ENCODE data around the gene CADM2. TPM values are rescaled to one million over a fixed set of nuclear protein-coding genes. Genes with fewer than 3 reads are reported as not detected.

The CADM2 gene
- total RNA-seq, 1 experiment from 2014 or later = not detected

DNA sequence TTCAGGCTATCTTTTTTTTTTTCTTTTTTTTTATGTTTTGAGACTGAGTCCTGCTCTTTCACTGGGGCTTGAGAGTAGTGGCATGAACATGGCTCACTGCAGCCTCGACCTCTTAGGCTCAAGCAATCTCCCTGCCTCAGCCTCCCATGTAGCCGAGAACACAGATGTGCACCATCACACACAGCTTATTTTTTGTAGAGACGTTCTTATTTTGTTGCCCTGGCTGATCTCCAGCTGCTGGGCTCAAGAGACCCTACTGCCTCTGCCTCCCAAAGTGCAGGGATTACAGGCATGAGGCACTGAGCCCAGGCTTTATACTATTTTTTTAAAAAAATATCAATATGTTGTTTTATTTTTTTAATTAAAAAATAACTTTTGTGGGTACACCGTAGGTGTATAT, 467.3 kb downstream of the CADM2 start:
- no peak for ATAC-seq
- POLR2A ChIA-PET = no interaction called here

More for the DNA sequence above, 467.3 kb downstream of the CADM2 start:
- DNase-seq (ENCODE audit: low read depth, low spot score) = no peak
- no peaks in the 10 kb centered on the region for H3K27me3 ChIP-seq (ENCODE audit: insufficient read depth, low read length)
- TF ChIP-seq CEBPB (IDR thresholded peaks at IDR 0.05; ENCODE audit: low read depth) (no peak), SIN3A (IDR thresholded peaks at IDR 0.05; ENCODE audit: low read depth) (no peak), ZFX (IDR thresholded peaks at IDR 0.05) (no peak), SP1 (IDR thresholded peaks at IDR 0.05; ENCODE audit: low read depth) (no peak), RAD21 (IDR thresholded peaks at IDR 0.05; ENCODE audit: low read depth) (no peak), EZH2phosphoT487 (IDR thresholded peaks at IDR 0.05; ENCODE audit: borderline replicate concordance) (no peak), SRF (IDR thresholded peaks at IDR 0.05; ENCODE audit: low read depth) (no peak), CBX3 (IDR thresholded peaks at IDR 0.05; ENCODE audit: low read depth) (no peak), POLR2AphosphoS5 (IDR thresholded peaks at IDR 0.05; ENCODE audit: low read depth, low read length) (no peak), EZH2 (IDR thresholded peaks at IDR 0.05) (no peak), TCF7L2 (IDR thresholded peaks at IDR 0.05; ENCODE audit: borderline replicate concordance, extremely low read depth, insufficient read depth, insufficient read length) (no peak), JUND (IDR thresholded peaks at IDR 0.05) (no peak), ZNF274 (IDR thresholded peaks at IDR 0.05; ENCODE audit: low read depth, low read length) (no peak), POLR2A (IDR thresholded peaks at IDR 0.05; ENCODE audit: borderline replicate concordance, extremely low read depth, insufficient read depth, insufficient read length) (no peak), EGR1 (IDR thresholded peaks at IDR 0.05; ENCODE audit: low read depth) (no peak)
- TF ChIP-seq, protein P1, sequence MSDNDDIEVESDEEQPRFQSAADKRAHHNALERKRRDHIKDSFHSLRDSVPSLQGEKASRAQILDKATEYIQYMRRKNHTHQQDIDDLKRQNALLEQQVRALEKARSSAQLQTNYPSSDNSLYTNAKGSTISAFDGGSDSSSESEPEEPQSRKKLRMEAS (IDR thresholded peaks at IDR 0.05) = no peak
- TF ChIP-seq, protein P2, sequence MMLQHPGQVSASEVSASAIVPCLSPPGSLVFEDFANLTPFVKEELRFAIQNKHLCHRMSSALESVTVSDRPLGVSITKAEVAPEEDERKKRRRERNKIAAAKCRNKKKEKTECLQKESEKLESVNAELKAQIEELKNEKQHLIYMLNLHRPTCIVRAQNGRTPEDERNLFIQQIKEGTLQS (IDR thresholded peaks at IDR 0.05) = no peak
- TF ChIP-seq, protein P3, sequence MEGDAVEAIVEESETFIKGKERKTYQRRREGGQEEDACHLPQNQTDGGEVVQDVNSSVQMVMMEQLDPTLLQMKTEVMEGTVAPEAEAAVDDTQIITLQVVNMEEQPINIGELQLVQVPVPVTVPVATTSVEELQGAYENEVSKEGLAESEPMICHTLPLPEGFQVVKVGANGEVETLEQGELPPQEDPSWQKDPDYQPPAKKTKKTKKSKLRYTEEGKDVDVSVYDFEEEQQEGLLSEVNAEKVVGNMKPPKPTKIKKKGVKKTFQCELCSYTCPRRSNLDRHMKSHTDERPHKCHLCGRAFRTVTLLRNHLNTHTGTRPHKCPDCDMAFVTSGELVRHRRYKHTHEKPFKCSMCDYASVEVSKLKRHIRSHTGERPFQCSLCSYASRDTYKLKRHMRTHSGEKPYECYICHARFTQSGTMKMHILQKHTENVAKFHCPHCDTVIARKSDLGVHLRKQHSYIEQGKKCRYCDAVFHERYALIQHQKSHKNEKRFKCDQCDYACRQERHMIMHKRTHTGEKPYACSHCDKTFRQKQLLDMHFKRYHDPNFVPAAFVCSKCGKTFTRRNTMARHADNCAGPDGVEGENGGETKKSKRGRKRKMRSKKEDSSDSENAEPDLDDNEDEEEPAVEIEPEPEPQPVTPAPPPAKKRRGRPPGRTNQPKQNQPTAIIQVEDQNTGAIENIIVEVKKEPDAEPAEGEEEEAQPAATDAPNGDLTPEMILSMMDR (IDR thresholded peaks at IDR 0.05 in 2 of 3, conservative IDR thresholded peaks at IDR 0.05 in 1 of 3; ENCODE audit: borderline replicate concordance in 1 of 3, insufficient read depth in 1 of 3, low read depth in 2 of 3, low read length in 2 of 3) = no peak
- TF ChIP-seq, protein P4, sequence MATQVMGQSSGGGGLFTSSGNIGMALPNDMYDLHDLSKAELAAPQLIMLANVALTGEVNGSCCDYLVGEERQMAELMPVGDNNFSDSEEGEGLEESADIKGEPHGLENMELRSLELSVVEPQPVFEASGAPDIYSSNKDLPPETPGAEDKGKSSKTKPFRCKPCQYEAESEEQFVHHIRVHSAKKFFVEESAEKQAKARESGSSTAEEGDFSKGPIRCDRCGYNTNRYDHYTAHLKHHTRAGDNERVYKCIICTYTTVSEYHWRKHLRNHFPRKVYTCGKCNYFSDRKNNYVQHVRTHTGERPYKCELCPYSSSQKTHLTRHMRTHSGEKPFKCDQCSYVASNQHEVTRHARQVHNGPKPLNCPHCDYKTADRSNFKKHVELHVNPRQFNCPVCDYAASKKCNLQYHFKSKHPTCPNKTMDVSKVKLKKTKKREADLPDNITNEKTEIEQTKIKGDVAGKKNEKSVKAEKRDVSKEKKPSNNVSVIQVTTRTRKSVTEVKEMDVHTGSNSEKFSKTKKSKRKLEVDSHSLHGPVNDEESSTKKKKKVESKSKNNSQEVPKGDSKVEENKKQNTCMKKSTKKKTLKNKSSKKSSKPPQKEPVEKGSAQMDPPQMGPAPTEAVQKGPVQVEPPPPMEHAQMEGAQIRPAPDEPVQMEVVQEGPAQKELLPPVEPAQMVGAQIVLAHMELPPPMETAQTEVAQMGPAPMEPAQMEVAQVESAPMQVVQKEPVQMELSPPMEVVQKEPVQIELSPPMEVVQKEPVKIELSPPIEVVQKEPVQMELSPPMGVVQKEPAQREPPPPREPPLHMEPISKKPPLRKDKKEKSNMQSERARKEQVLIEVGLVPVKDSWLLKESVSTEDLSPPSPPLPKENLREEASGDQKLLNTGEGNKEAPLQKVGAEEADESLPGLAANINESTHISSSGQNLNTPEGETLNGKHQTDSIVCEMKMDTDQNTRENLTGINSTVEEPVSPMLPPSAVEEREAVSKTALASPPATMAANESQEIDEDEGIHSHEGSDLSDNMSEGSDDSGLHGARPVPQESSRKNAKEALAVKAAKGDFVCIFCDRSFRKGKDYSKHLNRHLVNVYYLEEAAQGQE (IDR thresholded peaks at IDR 0.05; ENCODE audit: low read depth) = no peak
- H4K20me1 ChIP-seq (ENCODE audit: insufficient read depth) = no peaks in the 10 kb centered on the region
- no peaks in the 10 kb centered on the region for H3K4me1 ChIP-seq (ENCODE audit: control insufficient read depth in 1 of 2, insufficient read depth in 2 of 2, low read length in 2 of 2)
- CTCF ChIA-PET = no interaction called here
- H3K9me3 ChIP-seq (ENCODE audit: control insufficient read depth in 1 of 2, insufficient read depth in 1 of 2, low read depth in 1 of 2, low read length in 2 of 2) = peaks cover 0 to 17% of the 10 kb centered on the region in 2 experiments; a peak in 2 of 4 replicates
- H3K27ac ChIP-seq (ENCODE audit: low read depth, low read length) = no peak overlapping the region
- H3K4me2 ChIP-seq (ENCODE audit: low read length) = no peak overlapping the region
- H3K9me2 ChIP-seq (ENCODE audit: insufficient read depth) = no peaks in the 10 kb centered on the region
- H2AFZ ChIP-seq (ENCODE audit: low read depth, low read length, poor library complexity, severe bottlenecking) = no peak overlapping the region
- H3K4me3 ChIP-seq (replicated peaks in 1 of 2; ENCODE audit: low read depth in 1 of 2, low read length in 2 of 2) = no peak overlapping the region
- H3K79me2 ChIP-seq (ENCODE audit: insufficient read depth, low read length) = no peaks in the 10 kb centered on the region
- RAD21 ChIA-PET (ENCODE audit: low non-redundant PET in 1 of 2, low total read pairs in 2 of 2, uncharacterized antibody in 2 of 2, unreplicated experiment in 2 of 2) = no interaction called here
- H3K9ac ChIP-seq (ENCODE audit: low read length) = no peak overlapping the region
- intact Hi-C loops (cut with micrococcal nuclease) = no loop called here
- H3K36me3 ChIP-seq (ENCODE audit: control insufficient read depth in 1 of 2, insufficient read depth in 2 of 2, low read length in 2 of 2) = no peaks in the 10 kb centered on the region
- BruUV-seq (replicated peaks) = no TSS peak
